GM12873 (cell line): ENCODE results near the gene GUCY2D.
A peak's percentile ranks its signal among the peaks of the same experiment; 100 is the strongest.

Source experiments
- CTCF ChIP-seq: IDR thresholded peaks from 2 replicates; pipeline ENCODE4 v1.5.1; 2012; ENCODE audit warnings: low read depth, mild to moderate bottlenecking, moderate library complexity, low read length, control low read depth; ENCODE audit not compliant: insufficient read depth; ENCODE audit errors: missing control alignments

GUCY2D gene

GRCh38 chr17:8055851-8056231, 53.4 kb downstream of the GUCY2D start:
- TF ChIP-seq CTCF, result no peak

- TF ChIP-seq CTCF, result no peak
Observed at GRCh38 chr17:8056232-8056975, 54.0 kb downstream of the GUCY2D start.

GRCh38 chr17:8056976-8057625, 54.7 kb downstream of the GUCY2D start:
- no peak for TF ChIP-seq CTCF

GRCh38 chr17:8057691-8058114, 55.3 kb downstream of the GUCY2D start:
- peak; percentile 74 for TF ChIP-seq CTCF

- TF ChIP-seq CTCF, result no peak
Observed at GRCh38 chr17:8059131-8059530, 56.7 kb downstream of the GUCY2D start.

- TF ChIP-seq CTCF, result peak; percentile 72
Observed at GRCh38 chr17:8060274-8060673, 57.9 kb downstream of the GUCY2D start.

GRCh38 chr17:8062435-8062806, 60.0 kb downstream of the GUCY2D start:
- TF ChIP-seq CTCF, result no peak
